Muscle layer of colon (tissue), 2 donors: ENCODE data around the gene TSPAN9.

Experiments used
- H3K27ac ChIP-seq: one replicate; pipeline ENCODE4 v1.7.0; 2013; ENCODE audit warnings: low read depth, mild to moderate bottlenecking, low read length, moderate library complexity
- H3K27me3 ChIP-seq, 2 donors: one replicate each; pipeline ENCODE4 v1.7.0; 2013; ENCODE audit warnings: low read length in 2 of 2, mild to moderate bottlenecking in 2 of 2; ENCODE audit not compliant: insufficient read depth in 2 of 2, control insufficient read depth in 1 of 2
- H3K36me3 ChIP-seq: one replicate; pipeline ENCODE4 v1.7.0; 2013; ENCODE audit warnings: mild to moderate bottlenecking, low read length; ENCODE audit not compliant: insufficient read depth
- H3K4me1 ChIP-seq: one replicate; pipeline ENCODE4 v1.7.0; 2013; ENCODE audit warnings: mild to moderate bottlenecking, low read length; ENCODE audit not compliant: insufficient read depth
- H3K4me3 ChIP-seq, 2 donors: one replicate each; pipeline ENCODE4 v1.7.0; 2013; ENCODE audit warnings: low read length in 2 of 2, low read depth in 1 of 2, mild to moderate bottlenecking in 1 of 2, moderate library complexity in 1 of 2
- H3K9ac ChIP-seq: one replicate; pipeline ENCODE4 v1.7.0; 2013; ENCODE audit warnings: low read length
- H3K9me3 ChIP-seq: one replicate; pipeline ENCODE4 v1.7.0; 2013; ENCODE audit warnings: mild to moderate bottlenecking, low read length
- donor health status: abdominal sarcoma.
- donor health status: Adenocarcinoma of cecum.

The TSPAN9 gene

DNA sequence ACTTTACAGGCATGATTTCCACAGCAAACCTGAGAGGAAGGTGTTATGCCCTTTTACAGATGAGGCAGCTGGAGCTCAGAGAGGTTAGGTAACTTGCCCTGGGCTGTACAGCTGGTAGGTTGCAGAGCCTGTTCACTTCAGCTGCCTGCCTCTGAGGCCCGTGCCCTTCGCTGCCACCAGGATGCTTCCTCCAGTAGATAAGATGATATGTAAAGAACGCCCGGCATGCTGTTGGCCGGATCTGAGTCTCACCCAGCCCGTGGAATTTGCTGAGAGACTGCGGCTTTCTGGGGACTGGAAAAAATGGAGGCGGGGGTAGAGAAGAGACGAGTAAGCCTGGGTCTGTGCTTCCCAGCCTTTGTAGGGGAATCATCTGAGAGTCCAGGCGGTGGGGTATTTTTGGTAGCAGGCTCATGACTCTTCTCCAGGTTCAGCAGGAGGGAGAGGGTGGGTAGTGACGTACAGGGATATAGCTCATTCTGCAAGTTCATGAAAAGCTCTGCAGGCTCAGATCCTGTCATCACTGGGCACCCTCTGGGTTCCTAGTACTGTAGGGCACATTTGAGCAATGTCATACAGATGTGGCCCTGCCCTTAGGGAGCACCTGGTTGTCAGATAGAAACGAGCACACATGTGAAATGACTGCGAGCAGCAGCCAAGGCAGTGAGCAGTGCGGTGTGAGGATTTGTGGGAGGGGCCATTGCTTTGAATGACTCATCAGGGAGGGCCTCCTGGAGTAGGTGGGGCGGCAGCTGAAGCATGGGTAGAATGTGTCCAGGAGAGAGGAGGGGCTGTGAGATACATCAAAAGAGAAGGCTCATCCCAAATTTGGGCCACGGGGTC lies 159.4 kb downstream of the TSPAN9 start:
- H3K36me3 ChIP-seq = no peaks in the 10 kb centered on the region
- H3K9ac ChIP-seq = no peak overlapping the region
- H3K4me3 ChIP-seq = no peak overlapping the region
- H3K27ac ChIP-seq = no peak overlapping the region
- no peaks in the 10 kb centered on the region for H3K27me3 ChIP-seq
- H3K4me1 ChIP-seq = peaks cover 13% of the 10 kb centered on the region
- no peaks in the 10 kb centered on the region for H3K9me3 ChIP-seq

DNA sequence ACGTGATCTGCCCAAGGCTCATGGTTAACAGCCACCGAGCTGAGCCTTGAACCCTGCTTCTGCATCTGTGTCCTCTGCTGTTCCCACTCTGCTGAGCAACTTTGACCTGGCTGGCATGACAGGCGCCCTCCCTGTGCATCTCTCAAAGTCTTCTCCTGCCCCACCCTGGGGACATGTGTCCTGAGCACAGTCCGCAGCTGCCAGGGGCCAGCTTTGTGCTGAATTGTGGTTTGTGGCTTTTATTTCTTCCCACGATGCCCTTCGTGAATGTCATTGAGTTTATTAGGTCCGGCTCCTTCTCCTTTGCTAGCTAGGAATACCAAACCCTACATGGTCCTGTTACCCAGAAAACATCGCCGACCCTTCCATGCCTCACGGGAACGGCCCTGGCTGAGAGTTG lies 161.0 kb downstream of the TSPAN9 start:
- Histone ChIP-seq H3K27ac (no peak overlapping the region), H3K9ac (no peak overlapping the region), H3K27me3 (no peaks in the 10 kb centered on the region), H3K36me3 (no peaks in the 10 kb centered on the region), H3K4me1 (peaks cover 12% of the 10 kb centered on the region), H3K9me3 (no peaks in the 10 kb centered on the region), H3K4me3 (no peak overlapping the region)

DNA sequence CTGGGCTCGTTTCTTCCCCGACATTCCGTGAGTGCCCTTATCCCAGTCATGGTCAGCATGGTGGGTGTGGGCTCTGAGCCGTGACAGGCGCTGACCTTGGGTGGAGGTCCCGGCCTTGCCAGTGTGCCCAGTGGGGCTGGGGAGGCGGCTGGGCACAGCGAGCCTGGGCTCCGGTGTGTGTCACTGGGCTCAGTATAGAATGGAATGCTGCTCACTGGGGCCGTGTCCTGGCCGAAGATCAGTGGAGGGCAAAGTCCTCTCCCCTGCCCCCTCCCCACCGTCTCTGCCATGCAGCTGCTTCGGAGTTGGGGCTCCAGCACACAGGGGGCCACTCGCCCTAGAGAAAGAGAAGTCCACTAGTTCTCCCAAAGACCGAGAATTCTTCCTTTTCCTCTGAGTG lies 164.4 kb downstream of the TSPAN9 start:
- no peak overlapping the region for H3K4me3 ChIP-seq
- no peak overlapping the region for H3K27ac ChIP-seq
- H3K4me1 ChIP-seq = no peaks in the 10 kb centered on the region
- no peaks in the 10 kb centered on the region for H3K9me3 ChIP-seq
- no peak overlapping the region for H3K9ac ChIP-seq
- H3K36me3 ChIP-seq = no peaks in the 10 kb centered on the region
- no peaks in the 10 kb centered on the region for H3K27me3 ChIP-seq

DNA sequence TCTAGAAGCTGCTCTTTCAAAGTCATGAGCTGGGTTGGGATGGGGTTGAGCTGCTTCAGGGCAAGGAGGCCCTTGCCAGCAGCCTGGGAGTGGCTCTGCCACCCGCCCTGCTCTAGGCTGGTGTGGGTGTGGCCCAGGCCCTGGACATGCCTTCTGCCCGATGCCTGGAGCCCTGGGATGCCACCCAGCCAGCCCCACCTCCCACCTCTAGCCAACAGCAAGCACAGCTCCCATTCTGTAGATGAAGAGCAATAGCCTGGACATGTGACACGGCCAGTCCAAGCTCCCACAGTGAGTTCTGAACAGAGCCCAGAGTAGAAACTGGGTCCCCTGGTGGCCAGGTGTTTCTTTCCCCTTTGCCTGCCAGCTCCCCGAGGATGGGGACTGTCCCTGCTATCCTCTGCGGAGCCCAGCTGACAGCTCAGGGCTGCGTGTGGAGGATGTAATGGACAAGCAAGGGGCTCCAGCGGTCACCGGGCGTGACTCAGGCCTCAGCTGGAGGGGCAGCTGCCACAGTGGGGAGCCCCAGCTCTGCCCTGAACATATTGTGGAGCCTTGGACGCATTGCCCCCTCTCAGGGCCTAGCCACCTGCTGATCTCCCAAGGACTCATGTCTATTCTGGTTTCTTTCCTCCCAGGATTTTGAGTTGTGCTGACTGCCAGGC lies 165.2 kb downstream of the TSPAN9 start:
- no peaks in the 10 kb centered on the region for H3K9me3 ChIP-seq
- H3K27ac ChIP-seq = no peak overlapping the region
- no peak overlapping the region for H3K9ac ChIP-seq
- H3K4me1 ChIP-seq = no peaks in the 10 kb centered on the region
- no peak overlapping the region for H3K4me3 ChIP-seq
- no peaks in the 10 kb centered on the region for H3K36me3 ChIP-seq
- H3K27me3 ChIP-seq = no peaks in the 10 kb centered on the region

DNA sequence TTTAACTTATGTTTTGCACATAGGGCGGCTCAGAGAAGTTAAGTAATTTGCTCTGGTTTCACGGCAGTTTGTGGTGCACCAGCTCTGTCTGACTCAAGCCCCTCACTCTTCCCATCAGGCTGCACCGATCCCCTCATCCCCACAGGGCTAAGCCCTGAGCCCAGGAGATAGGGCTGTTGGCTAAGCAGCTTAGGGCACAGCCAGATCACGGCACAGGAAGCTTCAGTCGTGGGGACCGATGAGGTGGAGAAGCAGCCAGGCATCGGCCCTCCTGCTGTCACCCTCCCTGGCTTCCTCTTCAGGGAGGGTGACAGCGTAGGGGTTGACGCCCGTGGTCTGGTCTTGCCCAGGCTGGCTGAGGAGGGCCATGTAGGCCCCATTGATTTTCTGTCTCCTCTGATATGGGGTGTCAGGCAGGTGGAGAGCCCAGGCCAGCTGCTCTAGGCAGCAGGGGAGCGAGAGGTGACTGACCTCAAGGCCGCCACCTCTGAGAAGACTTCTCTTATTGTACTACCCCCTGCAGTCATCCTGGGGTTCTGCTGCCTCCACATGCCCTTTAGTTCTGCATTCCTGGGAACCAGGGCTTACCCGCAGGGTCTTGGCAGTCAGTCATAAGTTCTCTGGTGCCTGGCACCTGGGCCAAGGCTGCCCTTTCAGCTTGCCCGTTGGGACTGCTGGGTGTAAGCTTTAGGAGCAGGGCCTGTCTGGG lies 166.4 kb downstream of the TSPAN9 start:
- Histone ChIP-seq H3K4me1 (no peaks in the 10 kb centered on the region), H3K27ac (no peak overlapping the region), H3K36me3 (no peaks in the 10 kb centered on the region), H3K27me3 (no peaks in the 10 kb centered on the region), H3K4me3 (no peak overlapping the region), H3K9ac (no peak overlapping the region), H3K9me3 (no peaks in the 10 kb centered on the region)

DNA sequence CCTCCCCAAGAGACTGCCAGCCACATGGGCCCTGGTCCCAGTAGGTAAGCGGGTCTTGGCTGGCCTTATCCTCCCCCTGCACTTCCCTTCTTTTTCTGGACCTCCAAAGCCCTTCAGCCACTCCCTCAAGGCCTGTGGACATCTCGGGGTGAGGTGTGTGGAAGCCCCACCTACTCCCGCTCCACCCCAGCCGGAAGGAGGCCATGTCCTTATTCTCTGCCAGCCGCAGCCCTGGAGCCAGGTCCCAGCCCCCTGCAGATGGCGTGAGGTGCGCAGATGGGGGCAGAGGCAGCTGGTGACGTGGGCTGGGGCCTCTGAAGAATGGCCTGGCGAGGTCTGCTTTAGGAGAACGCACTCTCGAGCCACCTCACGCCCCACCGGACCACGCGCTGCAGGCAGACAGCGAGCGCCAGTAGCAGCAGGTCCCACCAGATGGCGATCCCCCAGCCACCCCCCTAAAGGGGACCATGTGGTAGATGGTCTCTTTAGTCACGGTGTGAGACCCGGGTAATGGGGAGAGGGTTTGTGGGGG lies 167.1 kb downstream of the TSPAN9 start:
- Histone ChIP-seq H3K27ac (no peak overlapping the region), H3K9me3 (no peaks in the 10 kb centered on the region), H3K4me3 (no peak overlapping the region), H3K36me3 (no peaks in the 10 kb centered on the region), H3K27me3 (no peaks in the 10 kb centered on the region), H3K4me1 (no peaks in the 10 kb centered on the region), H3K9ac (no peak overlapping the region)

DNA sequence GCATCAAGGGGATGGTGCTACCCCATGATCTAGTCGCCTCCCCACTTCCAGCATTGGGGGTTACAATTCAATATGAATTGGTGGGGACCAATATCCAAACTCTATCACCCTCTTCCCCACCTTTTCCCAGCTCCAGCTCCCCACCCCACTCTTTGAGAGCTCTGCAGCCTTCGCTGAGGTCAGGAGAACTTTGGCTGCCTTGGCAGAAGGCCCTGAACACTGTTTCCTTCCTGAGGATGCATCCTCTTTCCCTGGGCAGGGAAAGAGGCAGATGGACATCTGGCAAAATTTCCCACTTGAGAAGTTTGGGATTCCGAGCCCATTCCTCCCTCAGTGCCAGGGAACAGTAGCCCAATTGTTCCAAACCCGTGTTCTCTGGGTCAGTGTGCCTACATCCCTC lies 169.1 kb downstream of the TSPAN9 start:
- Histone ChIP-seq H3K4me1 (peaks cover 9% of the 10 kb centered on the region), H3K4me3 (no peak overlapping the region), H3K9me3 (no peaks in the 10 kb centered on the region), H3K27me3 (no peaks in the 10 kb centered on the region), H3K27ac (no peak overlapping the region), H3K36me3 (no peaks in the 10 kb centered on the region), H3K9ac (no peak overlapping the region)

DNA sequence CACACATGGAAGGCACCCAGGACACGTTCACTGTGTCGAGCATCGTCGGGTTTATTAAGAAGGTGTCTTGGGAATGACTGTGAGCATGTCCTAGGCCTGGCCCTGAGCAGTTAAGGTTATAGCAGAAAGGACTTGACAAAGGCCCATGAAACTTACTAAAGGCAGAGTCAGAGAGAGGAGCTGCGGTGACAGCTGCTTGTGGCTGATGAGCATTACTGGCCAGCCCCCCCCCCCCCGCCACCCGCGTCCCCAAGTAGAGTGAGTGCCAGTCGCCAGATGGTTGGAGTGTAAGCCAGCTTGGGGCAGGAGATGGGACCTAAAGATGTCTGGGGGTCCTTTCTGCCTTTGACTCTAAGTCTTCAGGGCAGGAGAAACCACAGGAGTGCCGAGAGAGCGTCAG lies 169.9 kb downstream of the TSPAN9 start:
- H3K9ac ChIP-seq = no peak overlapping the region
- H3K27me3 ChIP-seq = no peaks in the 10 kb centered on the region
- peaks cover 17% of the 10 kb centered on the region for H3K4me1 ChIP-seq
- no peak overlapping the region for H3K27ac ChIP-seq
- H3K36me3 ChIP-seq = no peaks in the 10 kb centered on the region
- H3K4me3 ChIP-seq = no peak overlapping the region
- H3K9me3 ChIP-seq = no peaks in the 10 kb centered on the region

DNA sequence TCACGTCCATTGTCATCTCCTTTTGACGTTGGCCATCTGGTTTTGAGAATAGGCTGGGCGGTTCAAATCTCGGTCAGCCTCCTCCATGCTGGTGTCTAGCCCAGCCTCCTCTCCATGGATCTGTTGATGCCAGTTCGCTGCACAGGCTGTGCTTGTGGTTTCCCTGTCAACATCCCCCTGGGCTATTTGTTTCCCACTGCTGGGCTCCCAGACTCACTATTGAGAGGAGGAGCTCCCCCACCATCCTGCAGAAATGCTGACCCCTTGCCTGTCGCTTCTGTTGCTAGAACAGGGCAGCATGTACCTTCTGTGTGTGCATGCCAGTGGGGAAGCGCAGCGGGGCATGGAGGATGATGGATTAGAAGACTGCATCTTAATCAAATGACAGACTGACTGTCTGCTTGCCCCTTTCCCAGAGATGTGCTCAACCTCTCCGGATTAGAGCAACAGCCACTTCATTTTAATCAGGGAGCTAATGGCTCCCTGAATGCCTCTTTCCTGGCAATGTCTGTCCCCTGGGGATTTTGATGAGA lies 170.5 kb downstream of the TSPAN9 start:
- no peak overlapping the region for H3K27ac ChIP-seq
- H3K9me3 ChIP-seq = no peaks in the 10 kb centered on the region
- no peak overlapping the region for H3K9ac ChIP-seq
- no peaks in the 10 kb centered on the region for H3K27me3 ChIP-seq
- no peak overlapping the region for H3K4me3 ChIP-seq
- peaks cover 23% of the 10 kb centered on the region for H3K4me1 ChIP-seq
- H3K36me3 ChIP-seq = no peaks in the 10 kb centered on the region

DNA sequence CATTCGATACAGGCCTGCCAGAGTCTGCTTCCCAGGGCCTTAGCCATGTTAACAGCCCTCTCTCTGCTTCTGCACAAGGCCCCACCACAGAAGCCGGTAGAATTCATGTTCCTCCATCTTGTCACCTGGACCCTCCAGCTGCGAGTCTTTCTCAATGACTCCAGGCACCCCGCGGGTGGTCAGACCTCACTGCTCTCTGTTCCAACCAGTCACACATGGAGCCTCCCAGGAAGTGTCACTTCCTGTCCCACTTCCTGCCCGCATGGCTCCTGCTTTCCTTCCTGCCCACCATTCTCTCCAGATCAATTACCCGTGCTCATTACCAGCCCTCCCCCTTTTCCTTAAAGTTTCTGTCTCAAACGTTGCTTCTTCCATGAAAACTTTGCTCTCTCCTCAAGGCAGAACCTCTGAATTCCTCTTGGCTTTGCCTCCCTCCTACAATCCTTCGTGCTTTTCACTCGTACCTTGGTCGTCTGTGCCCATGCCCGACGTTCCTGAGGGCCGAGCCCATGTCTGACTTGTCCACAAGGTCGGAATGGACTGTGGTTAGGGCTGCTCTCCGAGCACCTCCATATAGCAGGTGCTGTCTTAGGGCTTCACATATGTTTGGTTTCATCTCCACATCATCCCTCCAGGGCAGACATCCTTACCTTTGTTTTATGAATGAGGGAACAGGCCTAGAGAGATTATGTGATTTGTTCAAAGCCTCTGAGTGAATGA lies 172.1 kb downstream of the TSPAN9 start:
- H3K4me3 ChIP-seq = no peak overlapping the region
- no peaks in the 10 kb centered on the region for H3K27me3 ChIP-seq
- no peak overlapping the region for H3K9ac ChIP-seq
- no peaks in the 10 kb centered on the region for H3K9me3 ChIP-seq
- no peaks in the 10 kb centered on the region for H3K36me3 ChIP-seq
- peaks cover 33% of the 10 kb centered on the region for H3K4me1 ChIP-seq
- no peak overlapping the region for H3K27ac ChIP-seq

DNA sequence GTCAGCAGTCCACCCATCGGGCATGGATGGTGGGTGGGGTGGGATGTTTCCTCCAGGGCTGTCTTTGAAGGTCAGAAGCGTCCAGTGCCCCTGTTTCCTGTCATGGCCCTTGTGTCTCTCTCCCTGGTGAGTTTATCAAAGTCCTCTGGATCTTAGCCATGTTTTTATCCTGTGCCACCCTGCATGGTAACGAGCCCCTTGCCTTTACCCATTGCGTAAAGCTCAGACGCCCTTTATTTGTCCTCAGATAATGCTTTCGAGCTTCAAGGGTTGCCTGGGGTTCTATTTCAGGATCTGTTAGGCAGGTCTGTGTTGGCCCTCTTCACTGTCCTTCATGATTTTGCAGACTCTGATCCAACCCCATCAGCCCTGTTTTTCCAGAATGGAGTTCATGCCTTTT lies 172.9 kb downstream of the TSPAN9 start:
- Histone ChIP-seq H3K4me3 (no peak overlapping the region), H3K9ac (no peak overlapping the region), H3K27ac (no peak overlapping the region), H3K4me1 (peaks cover 33% of the 10 kb centered on the region), H3K27me3 (no peaks in the 10 kb centered on the region), H3K9me3 (no peaks in the 10 kb centered on the region), H3K36me3 (no peaks in the 10 kb centered on the region)
